ENCODE measurements around the gene ANKRD37.
"Not testable (repeated sequence)": the region's sequence is repeated elsewhere in the genome, so short reads cannot be mapped to it uniquely, and the experiment has no call there.

Gene ANKRD37

GRCh38 chr4:185396724-185397385, at the start of gene ANKRD37:
Gene ANKRD37, plus strand, starts transcription at chr4:185396841. Its CDS starts 83 bp downstream, at chr4:185396924.
- no peak for DNase-seq

GRCh38 chr4:185346975-185347601, 49.6 kb upstream of the ANKRD37 start:
- DNase-seq, result no peak

- DNase-seq, result no peak
These were observed 45.0 kb upstream of the ANKRD37 start for GRCh38 chr4:185351691-185352090.

GRCh38 chr4:185352202-185352601, 44.4 kb upstream of the ANKRD37 start:
- no peak for DNase-seq

GRCh38 chr4:185352741-185353140, 43.9 kb upstream of the ANKRD37 start:
- DNase-seq, result no peak

- no peak for DNase-seq
These were observed 39.4 kb upstream of the ANKRD37 start for GRCh38 chr4:185357211-185357610.

GRCh38 chr4:185357733-185358440, 38.8 kb upstream of the ANKRD37 start:
- no peak for DNase-seq

- DNase-seq, result no peak
These were observed 38.1 kb upstream of the ANKRD37 start for GRCh38 chr4:185358514-185358913.

GRCh38 chr4:185358959-185359358, 37.7 kb upstream of the ANKRD37 start:
- DNase-seq, result no peak

GRCh38 chr4:185359767-185360446, 36.7 kb upstream of the ANKRD37 start:
- DNase-seq, result no peak

- DNase-seq, result no peak
These were observed 34.8 kb upstream of the ANKRD37 start for GRCh38 chr4:185361872-185362271.

- not testable (repeated sequence) for DNase-seq
These were observed 34.1 kb upstream of the ANKRD37 start for GRCh38 chr4:185362570-185362969.

GRCh38 chr4:185363251-185363650, 33.4 kb upstream of the ANKRD37 start:
- DNase-seq, result no peak

GRCh38 chr4:185364886-185365285, 31.8 kb upstream of the ANKRD37 start:
- DNase-seq, result no peak

- DNase-seq, result no peak
These were observed 26.9 kb upstream of the ANKRD37 start for GRCh38 chr4:185369731-185370130.

GRCh38 chr4:185370268-185370949, 26.2 kb upstream of the ANKRD37 start:
- DNase-seq, result no peak

- no peak for DNase-seq
These were observed 24.9 kb upstream of the ANKRD37 start for GRCh38 chr4:185371702-185372101.

- DNase-seq, result no peak
These were observed 22.6 kb upstream of the ANKRD37 start for GRCh38 chr4:185374027-185374426.

- no peak for DNase-seq
These were observed 22.1 kb upstream of the ANKRD37 start for GRCh38 chr4:185374573-185374972.

- no peak for DNase-seq
These were observed 18.4 kb upstream of the ANKRD37 start for GRCh38 chr4:185378264-185378663.

- DNase-seq, result no peak
These were observed 17.0 kb upstream of the ANKRD37 start for GRCh38 chr4:185379326-185380295.

GRCh38 chr4:185380320-185380719, 16.3 kb upstream of the ANKRD37 start:
- DNase-seq, result no peak
